BLaER1 (cell line): ENCODE measurements around the gene PCNX1.
A peak's percentile ranks its signal among the peaks of the same experiment; 100 is the strongest.
"Not testable (repeated sequence)": the region's sequence is repeated elsewhere in the genome, so short reads cannot be mapped to it uniquely, and the experiment has no call there.

Experiments
- H3K27ac ChIP-seq: shearing (Covaris generic); formaldehyde crosslinking; 2 replicates; pipeline ENCODE4 v1.8.1; 2022
- H3K27me3 ChIP-seq: shearing (Covaris generic); formaldehyde crosslinking; 2 replicates; pipeline ENCODE4 v1.8.1; 2022
- H3K36me3 ChIP-seq: shearing (Covaris generic); formaldehyde crosslinking; 2 replicates; pipeline ENCODE4 v1.8.1; 2022
- H3K4me1 ChIP-seq: shearing (Covaris generic); formaldehyde crosslinking; 2 replicates; pipeline ENCODE4 v1.8.1; 2022
- H3K4me2 ChIP-seq: shearing (Covaris generic); formaldehyde crosslinking; 2 replicates; pipeline ENCODE4 v1.8.1; 2022
- H3K4me3 ChIP-seq: shearing (Covaris generic); formaldehyde crosslinking; 2 replicates; pipeline ENCODE4 v1.8.1; 2022
- H3K9ac ChIP-seq: shearing (Covaris generic); formaldehyde crosslinking; 2 replicates; pipeline ENCODE4 v1.8.1; 2022
- H3K9me3 ChIP-seq: shearing (Covaris generic); formaldehyde crosslinking; 2 replicates; pipeline ENCODE4 v1.8.1; 2022
- H4K20me1 ChIP-seq: shearing (Covaris generic); formaldehyde crosslinking; 2 replicates; pipeline ENCODE4 v1.8.1; 2022
- Cebpa-rat ChIP-seq: shearing (Covaris generic); IDR thresholded peaks from 2 replicates; pipeline ENCODE4 v1.8.1; 2022

Gene PCNX1

GRCh38 chr14:71062581-71063303, 155.5 kb downstream of the PCNX1 start:
- H3K4me3 ChIP-seq, result no peak overlapping the region
- H3K9ac ChIP-seq, result no peak overlapping the region
- H3K9me3 ChIP-seq, result peaks cover 16% of the 10 kb centered on the region
- H4K20me1 ChIP-seq, result no peaks in the 10 kb centered on the region
- no peak overlapping the region for H3K4me2 ChIP-seq
- TF ChIP-seq Cebpa-rat, result no peak
- no peak overlapping the region for H3K27ac ChIP-seq
- no peaks in the 10 kb centered on the region for H3K27me3 ChIP-seq
- no peaks in the 10 kb centered on the region for H3K4me1 ChIP-seq
- peaks cover 72% of the 10 kb centered on the region for H3K36me3 ChIP-seq

- H4K20me1 ChIP-seq, result no peaks in the 10 kb centered on the region
- H3K9me3 ChIP-seq, result peaks cover 16% of the 10 kb centered on the region
- no peak overlapping the region for H3K27ac ChIP-seq
- H3K36me3 ChIP-seq, result peaks cover 66% of the 10 kb centered on the region
- TF ChIP-seq Cebpa-rat, result no peak
- H3K9ac ChIP-seq, result no peak overlapping the region
- no peak overlapping the region for H3K4me3 ChIP-seq
- H3K27me3 ChIP-seq, result no peaks in the 10 kb centered on the region
- no peak overlapping the region for H3K4me2 ChIP-seq
- H3K4me1 ChIP-seq, result no peaks in the 10 kb centered on the region
Measured at GRCh38 chr14:71063351-71063750, 156.1 kb downstream of the PCNX1 start.

GRCh38 chr14:71064747-71065146, 157.5 kb downstream of the PCNX1 start:
- H3K4me3 ChIP-seq, H3K27me3 ChIP-seq: not testable (repeated sequence)

GRCh38 chr14:71070169-71070568, 162.9 kb downstream of the PCNX1 start:
- Histone ChIP-seq H3K9ac (no peak overlapping the region), H3K4me2 (no peak overlapping the region), H3K4me1 (no peaks in the 10 kb centered on the region), H3K27ac (no peak overlapping the region), H4K20me1 (no peaks in the 10 kb centered on the region), H3K9me3 (peaks cover 6% of the 10 kb centered on the region), H3K36me3 (peaks cover 67% of the 10 kb centered on the region), H3K27me3 (no peaks in the 10 kb centered on the region), H3K4me3 (no peak overlapping the region)
- TF ChIP-seq Cebpa-rat, result no peak

More at GRCh38 chr14:71064747-71065146, 157.5 kb downstream of the PCNX1 start:
- H4K20me1 ChIP-seq, H3K4me1 ChIP-seq, H3K27ac ChIP-seq, H3K4me2 ChIP-seq, H3K9ac ChIP-seq: not testable (repeated sequence)
- Histone ChIP-seq H3K36me3 (peaks cover 61% of the 10 kb centered on the region), H3K9me3 (peaks cover 16% of the 10 kb centered on the region)

- Histone ChIP-seq H4K20me1 (no peaks in the 10 kb centered on the region), H3K27me3 (no peaks in the 10 kb centered on the region), H3K4me1 (no peaks in the 10 kb centered on the region), H3K4me2 (no peak overlapping the region), H3K27ac (no peak overlapping the region), H3K9me3 (no peaks in the 10 kb centered on the region; the same call in 1 of the 2 replicates), H3K9ac (no peak overlapping the region), H3K36me3 (peaks cover 69% of the 10 kb centered on the region), H3K4me3 (no peak overlapping the region)
- no peak for TF ChIP-seq Cebpa-rat
Measured at GRCh38 chr14:71071042-71071441, 163.8 kb downstream of the PCNX1 start.

- Histone ChIP-seq H3K27me3 (no peaks in the 10 kb centered on the region), H3K36me3 (peaks cover 77% of the 10 kb centered on the region)
- TF ChIP-seq Cebpa-rat, result no peak
Measured at GRCh38 chr14:71076462-71077092, 169.3 kb downstream of the PCNX1 start.

GRCh38 chr14:71078500-71078899, 171.2 kb downstream of the PCNX1 start:
- H3K9me3 ChIP-seq, result peaks cover 34% of the 10 kb centered on the region
- H3K36me3 ChIP-seq, result peaks cover 65% of the 10 kb centered on the region
- no peak overlapping the region for H3K27ac ChIP-seq
- no peaks in the 10 kb centered on the region for H3K4me1 ChIP-seq
- no peaks in the 10 kb centered on the region for H3K27me3 ChIP-seq
- TF ChIP-seq Cebpa-rat, result no peak
- H3K4me3 ChIP-seq, result no peak overlapping the region
- H3K4me2 ChIP-seq, result no peak overlapping the region
- H3K9ac ChIP-seq, result no peak overlapping the region
- no peaks in the 10 kb centered on the region for H4K20me1 ChIP-seq

More at GRCh38 chr14:71076462-71077092, 169.3 kb downstream of the PCNX1 start:
- Histone ChIP-seq H3K27ac (no peak overlapping the region), H3K4me3 (no peak overlapping the region), H3K4me2 (no peak overlapping the region), H4K20me1 (no peaks in the 10 kb centered on the region), H3K9ac (no peak overlapping the region), H3K4me1 (no peaks in the 10 kb centered on the region), H3K9me3 (peaks cover 34% of the 10 kb centered on the region)

GRCh38 chr14:71086567-71086966, 179.3 kb downstream of the PCNX1 start:
- Histone ChIP-seq H3K4me3 (no peak overlapping the region), H3K9ac (no peak overlapping the region), H3K27ac (no peak overlapping the region), H3K4me1 (no peaks in the 10 kb centered on the region), H4K20me1 (no peaks in the 10 kb centered on the region), H3K36me3 (peaks cover 70% of the 10 kb centered on the region), H3K4me2 (no peak overlapping the region), H3K27me3 (no peaks in the 10 kb centered on the region), H3K9me3 (no peaks in the 10 kb centered on the region)
- TF ChIP-seq Cebpa-rat, result no peak

GRCh38 chr14:71089971-71090370, 182.7 kb downstream of the PCNX1 start:
- H3K36me3 ChIP-seq, result peaks cover 76% of the 10 kb centered on the region
- TF ChIP-seq Cebpa-rat, result no peak

GRCh38 chr14:71094722-71095121, 187.5 kb downstream of the PCNX1 start:
- H3K4me1 ChIP-seq, result peaks cover 10% of the 10 kb centered on the region
- H3K9ac ChIP-seq, result no peak overlapping the region
- no peaks in the 10 kb centered on the region for H4K20me1 ChIP-seq
- peak; percentile 79 for TF ChIP-seq Cebpa-rat
- peaks cover 55% of the 10 kb centered on the region for H3K36me3 ChIP-seq
- peaks cover 4% of the 10 kb centered on the region for H3K9me3 ChIP-seq
- H3K4me2 ChIP-seq, result peak overlapping the region; percentile 33; the same call in 1 of the 2 replicates
- H3K27me3 ChIP-seq, result no peaks in the 10 kb centered on the region
- no peak overlapping the region for H3K4me3 ChIP-seq
- H3K27ac ChIP-seq, result no peak overlapping the region

More at GRCh38 chr14:71089971-71090370, 182.7 kb downstream of the PCNX1 start:
- H3K4me1 ChIP-seq, result peaks cover 8% of the 10 kb centered on the region
- no peaks in the 10 kb centered on the region for H4K20me1 ChIP-seq
- H3K27me3 ChIP-seq, result no peaks in the 10 kb centered on the region
- H3K27ac ChIP-seq, result no peak overlapping the region
- no peak overlapping the region for H3K9ac ChIP-seq
- no peak overlapping the region for H3K4me3 ChIP-seq
- H3K4me2 ChIP-seq, result no peak overlapping the region
- no peaks in the 10 kb centered on the region for H3K9me3 ChIP-seq
